Prostate gland (tissue), 2 donors: ENCODE results near the gene CBR4.
"Not testable (repeated sequence)": the region's sequence is repeated elsewhere in the genome, so short reads cannot be mapped to it uniquely, and the experiment has no call there.

Experiments
- POLR2AphosphoS5 ChIP-seq: sonication (generic); formaldehyde crosslinking; IDR thresholded peaks from one replicate; pipeline ENCODE4 v1.6.1; 2017; ENCODE audit warnings: antibody characterized with exemption
- TF ChIP-seq, protein P1 (sequence below), 4 experiments: fragments of 200-600 bp in 2 of 4; fragments of 450-650 bp in 2 of 4; sonication (generic) in 2 of 4; IDR thresholded peaks; 1 replicate in 3 of 4; 2 replicates in 1 of 4; pipeline ENCODE4 v1.5.1; 2016 to 2019; ENCODE audit warnings: antibody characterized with exemption in 4 of 4, mild to moderate bottlenecking in 2 of 4, moderate library complexity in 2 of 4

- TF ChIP-seq, protein P1, sequence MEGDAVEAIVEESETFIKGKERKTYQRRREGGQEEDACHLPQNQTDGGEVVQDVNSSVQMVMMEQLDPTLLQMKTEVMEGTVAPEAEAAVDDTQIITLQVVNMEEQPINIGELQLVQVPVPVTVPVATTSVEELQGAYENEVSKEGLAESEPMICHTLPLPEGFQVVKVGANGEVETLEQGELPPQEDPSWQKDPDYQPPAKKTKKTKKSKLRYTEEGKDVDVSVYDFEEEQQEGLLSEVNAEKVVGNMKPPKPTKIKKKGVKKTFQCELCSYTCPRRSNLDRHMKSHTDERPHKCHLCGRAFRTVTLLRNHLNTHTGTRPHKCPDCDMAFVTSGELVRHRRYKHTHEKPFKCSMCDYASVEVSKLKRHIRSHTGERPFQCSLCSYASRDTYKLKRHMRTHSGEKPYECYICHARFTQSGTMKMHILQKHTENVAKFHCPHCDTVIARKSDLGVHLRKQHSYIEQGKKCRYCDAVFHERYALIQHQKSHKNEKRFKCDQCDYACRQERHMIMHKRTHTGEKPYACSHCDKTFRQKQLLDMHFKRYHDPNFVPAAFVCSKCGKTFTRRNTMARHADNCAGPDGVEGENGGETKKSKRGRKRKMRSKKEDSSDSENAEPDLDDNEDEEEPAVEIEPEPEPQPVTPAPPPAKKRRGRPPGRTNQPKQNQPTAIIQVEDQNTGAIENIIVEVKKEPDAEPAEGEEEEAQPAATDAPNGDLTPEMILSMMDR (IDR thresholded peaks at IDR 0.05) = not testable (repeated sequence)
- not testable (repeated sequence) for TF ChIP-seq POLR2AphosphoS5
Measured at GRCh38 chr4:168952821-168953246, 57.2 kb downstream of the CBR4 start.
